ENCODE measurements around the gene PLXNA2. TPM values are rescaled to one million over a fixed set of nuclear protein-coding genes. Genes with fewer than 3 reads are reported as not detected.
A peak's percentile ranks its signal among the peaks of the same experiment; 100 is the strongest.

The PLXNA2 gene
- total RNA-seq, 1 experiment from 2014 or later, result 0.06 TPM

DNA sequence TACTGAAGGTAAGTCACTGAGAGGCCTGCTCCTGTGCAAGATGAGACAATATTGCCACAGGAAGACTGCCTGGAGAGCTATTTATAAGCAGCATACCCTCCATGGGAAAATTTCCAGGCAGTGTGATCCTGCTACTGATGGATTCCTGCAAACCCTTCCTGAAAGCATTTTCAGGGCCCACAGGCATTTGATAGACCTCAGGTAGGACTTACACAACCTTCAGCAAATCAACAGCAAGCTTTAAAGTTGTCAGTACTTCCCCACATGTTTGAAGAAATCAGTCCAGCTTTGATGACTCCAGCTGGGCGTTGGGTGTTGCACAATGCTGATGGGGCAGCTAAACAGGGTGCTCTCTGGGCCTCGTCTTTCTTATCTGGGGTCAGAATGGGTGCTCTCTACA lies 108.8 kb downstream of the PLXNA2 start:
- DNase-seq (ENCODE audit: low spot score), result peak; percentile 36
- POLR2A ChIA-PET (ENCODE audit: low non-redundant PET), result interaction anchor here (0.9 kb wide), 1 partner anchor 20 kb away, joined by 4 read pairs; no protein-coding TSS in a partner anchor
- no peak overlapping the region for H3K4me3 ChIP-seq (ENCODE audit: low read depth, low read length, poor library complexity, severe bottlenecking)
- TF ChIP-seq EZH2 (IDR thresholded peaks at IDR 0.05; ENCODE audit: borderline replicate concordance, low read depth, low read length, poor library complexity, severe bottlenecking), result no peak
- no peak for TF ChIP-seq CTCF (conservative IDR thresholded peaks at IDR 0.05; ENCODE audit: low read depth, low read length)
- no peaks in the 10 kb centered on the region for H3K27me3 ChIP-seq (replicated peaks; ENCODE audit: insufficient read depth, low read depth, low read length, poor library complexity)
- BruUV-seq (replicated peaks), result no TSS peak
- H3K36me3 ChIP-seq (ENCODE audit: insufficient read depth, low read length, poor library complexity, severe bottlenecking), result no peaks in the 10 kb centered on the region
- H3K27ac ChIP-seq (ENCODE audit: low read depth, low read length, poor library complexity, severe bottlenecking), result no peak overlapping the region
- H3K4me1 ChIP-seq (ENCODE audit: insufficient read depth, low read length, poor library complexity, severe bottlenecking), result no peaks in the 10 kb centered on the region
- intact Hi-C loops (cut with micrococcal nuclease; ENCODE audit: unreplicated experiment), result no loop called here
- no peaks in the 10 kb centered on the region for H3K9me3 ChIP-seq (ENCODE audit: low read depth, low read length, poor library complexity, severe bottlenecking)
- CTCF ChIA-PET, result no interaction called here

- no peaks in the 10 kb centered on the region for H3K9me3 ChIP-seq (ENCODE audit: low read depth, low read length, poor library complexity, severe bottlenecking)
- H3K27ac ChIP-seq (ENCODE audit: low read depth, low read length, poor library complexity, severe bottlenecking), result no peak overlapping the region
- no peak for TF ChIP-seq EZH2 (IDR thresholded peaks at IDR 0.05; ENCODE audit: borderline replicate concordance, low read depth, low read length, poor library complexity, severe bottlenecking)
- no peak for TF ChIP-seq CTCF (conservative IDR thresholded peaks at IDR 0.05; ENCODE audit: low read depth, low read length)
- no peaks in the 10 kb centered on the region for H3K27me3 ChIP-seq (replicated peaks; ENCODE audit: insufficient read depth, low read depth, low read length, poor library complexity)
- ChIA-PET POLR2A (ENCODE audit: low non-redundant PET) (no interaction called here), CTCF (no interaction called here)
- no peak overlapping the region for H3K4me3 ChIP-seq (ENCODE audit: low read depth, low read length, poor library complexity, severe bottlenecking)
- no peak for DNase-seq (ENCODE audit: low spot score)
- intact Hi-C loops (cut with micrococcal nuclease; ENCODE audit: unreplicated experiment), result no loop called here
- no peaks in the 10 kb centered on the region for H3K36me3 ChIP-seq (ENCODE audit: insufficient read depth, low read length, poor library complexity, severe bottlenecking)
- H3K4me1 ChIP-seq (ENCODE audit: insufficient read depth, low read length, poor library complexity, severe bottlenecking), result no peaks in the 10 kb centered on the region
- no TSS peak for BruUV-seq (replicated peaks)
Observed at GRCh38 chr1:208134491-208134890, 109.7 kb downstream of the PLXNA2 start.

- Histone ChIP-seq H3K27ac (ENCODE audit: low read depth, low read length, poor library complexity, severe bottlenecking) (no peak overlapping the region), H3K4me3 (ENCODE audit: low read depth, low read length, poor library complexity, severe bottlenecking) (no peak overlapping the region), H3K4me1 (ENCODE audit: insufficient read depth, low read length, poor library complexity, severe bottlenecking) (no peaks in the 10 kb centered on the region), H3K36me3 (ENCODE audit: insufficient read depth, low read length, poor library complexity, severe bottlenecking) (no peaks in the 10 kb centered on the region), H3K27me3 (replicated peaks; ENCODE audit: insufficient read depth, low read depth, low read length, poor library complexity) (no peaks in the 10 kb centered on the region), H3K9me3 (ENCODE audit: low read depth, low read length, poor library complexity, severe bottlenecking) (no peaks in the 10 kb centered on the region)
- no peak for DNase-seq (ENCODE audit: low spot score)
- TF ChIP-seq EZH2 (IDR thresholded peaks at IDR 0.05; ENCODE audit: borderline replicate concordance, low read depth, low read length, poor library complexity, severe bottlenecking), result no peak
- TF ChIP-seq CTCF (conservative IDR thresholded peaks at IDR 0.05; ENCODE audit: low read depth, low read length), result no peak
- POLR2A ChIA-PET (ENCODE audit: low non-redundant PET), result no interaction called here
- intact Hi-C loops (cut with micrococcal nuclease; ENCODE audit: unreplicated experiment), result loop anchor here (2.0 kb wide), 1 partner anchor 111 kb away; the partner anchor contains the start of gene PLXNA2
- CTCF ChIA-PET, result no interaction called here
- BruUV-seq (replicated peaks), result no TSS peak
Observed at GRCh38 chr1:208133355-208133754, 110.8 kb downstream of the PLXNA2 start.
